ENCODE data around the gene UTRN. TPM values are rescaled to one million over a fixed set of nuclear protein-coding genes. Genes with fewer than 3 reads are reported as not detected.
A peak's percentile ranks its signal among the peaks of the same experiment; 100 is the strongest.

UTRN gene
- total RNA-seq, 2 donors from 2014 or later: 174 to 219 TPM

- peaks cover 16% of the 10 kb centered on the region for H3K36me3 Mint-ChIP-seq
Measured at GRCh38 chr6:144310765-144311164, 25.6 kb downstream of the UTRN start.

GRCh38 chr6:144311361-144311760 lies 26.2 kb downstream of the UTRN start:
- Mint-ChIP-seq H3K36me3 (peaks cover 16% of the 10 kb centered on the region), H3K4me1 (ENCODE audit: low read depth in 2 of 2) (peaks cover 43 to 50% of the 10 kb centered on the region in 2 donors), H3K9me3 (peaks cover 3% of the 10 kb centered on the region), H3K4me3 (peak overlapping the region; percentile 68), H3K27ac (peak overlapping the region in 1 of 2 donors; percentile 56), H3K27me3 (no peaks in the 10 kb centered on the region)
- ATAC-seq: no peak
- no peak for DNase-seq (ENCODE audit: low spot score)

More at GRCh38 chr6:144310765-144311164, 25.6 kb downstream of the UTRN start:
- peak; percentile 75 to 76 for ATAC-seq
- Mint-ChIP-seq H3K9me3 (peaks cover 3% of the 10 kb centered on the region), H3K4me3 (peak overlapping the region; percentile 68), H3K27ac (peak overlapping the region in 1 of 2 donors; percentile 56), H3K4me1 (ENCODE audit: low read depth in 2 of 2) (peaks cover 43 to 52% of the 10 kb centered on the region in 2 donors), H3K27me3 (no peaks in the 10 kb centered on the region)
- DNase-seq (ENCODE audit: low spot score): no peak

GRCh38 chr6:144314003-144314485 lies 28.9 kb downstream of the UTRN start:
- H3K27me3 Mint-ChIP-seq: no peaks in the 10 kb centered on the region
- H3K4me1 Mint-ChIP-seq (ENCODE audit: low read depth in 2 of 2): peaks cover 40 to 47% of the 10 kb centered on the region in 2 donors
- H3K36me3 Mint-ChIP-seq: peaks cover 10% of the 10 kb centered on the region
- DNase-seq (ENCODE audit: low spot score) (no peak), ATAC-seq (no peak)
- H3K27ac Mint-ChIP-seq: no peak overlapping the region
- H3K4me3 Mint-ChIP-seq: no peak overlapping the region
- H3K9me3 Mint-ChIP-seq: peaks cover 2% of the 10 kb centered on the region

GRCh38 chr6:144314562-144314961 lies 29.4 kb downstream of the UTRN start:
- peaks cover 5% of the 10 kb centered on the region for H3K36me3 Mint-ChIP-seq
- H3K9me3 Mint-ChIP-seq: no peaks in the 10 kb centered on the region
- no peak for DNase-seq (ENCODE audit: low spot score)
- H3K4me1 Mint-ChIP-seq (ENCODE audit: low read depth in 2 of 2): peaks cover 35 to 44% of the 10 kb centered on the region in 2 donors
- no peaks in the 10 kb centered on the region for H3K27me3 Mint-ChIP-seq
- no peak overlapping the region for H3K4me3 Mint-ChIP-seq
- no peak for ATAC-seq
- no peak overlapping the region for H3K27ac Mint-ChIP-seq

GRCh38 chr6:144315226-144315980 lies 30.3 kb downstream of the UTRN start:
- peaks cover 30 to 41% of the 10 kb centered on the region in 2 donors for H3K4me1 Mint-ChIP-seq (ENCODE audit: low read depth in 2 of 2)
- H3K27ac Mint-ChIP-seq: peak overlapping the region; percentile 53 to 77

GRCh38 chr6:144315981-144316861 lies 31.1 kb downstream of the UTRN start:
- Mint-ChIP-seq H3K27me3 (no peaks in the 10 kb centered on the region), H3K9me3 (no peaks in the 10 kb centered on the region), H3K4me1 (ENCODE audit: low read depth in 2 of 2) (peaks cover 28 to 43% of the 10 kb centered on the region in 2 donors), H3K4me3 (no peak overlapping the region), H3K27ac (peak overlapping the region in 1 of 2 donors; percentile 77), H3K36me3 (no peaks in the 10 kb centered on the region)
- ATAC-seq (no peak), DNase-seq (ENCODE audit: low spot score) (no peak)

More at GRCh38 chr6:144315226-144315980, 30.3 kb downstream of the UTRN start:
- ATAC-seq: no peak
- H3K9me3 Mint-ChIP-seq: no peaks in the 10 kb centered on the region
- H3K36me3 Mint-ChIP-seq: no peaks in the 10 kb centered on the region
- no peaks in the 10 kb centered on the region for H3K27me3 Mint-ChIP-seq
- H3K4me3 Mint-ChIP-seq: no peak overlapping the region
- no peak for DNase-seq (ENCODE audit: low spot score)

GRCh38 chr6:144316862-144317195 lies 31.7 kb downstream of the UTRN start:
- no peak for ATAC-seq
- no peak overlapping the region for H3K4me3 Mint-ChIP-seq
- H3K27ac Mint-ChIP-seq: peak overlapping the region in 1 of 2 donors; percentile 77
- no peak for DNase-seq (ENCODE audit: low spot score)
- no peaks in the 10 kb centered on the region for H3K27me3 Mint-ChIP-seq
- no peaks in the 10 kb centered on the region for H3K9me3 Mint-ChIP-seq
- peaks cover 26 to 43% of the 10 kb centered on the region in 2 donors for H3K4me1 Mint-ChIP-seq (ENCODE audit: low read depth in 2 of 2)
- no peaks in the 10 kb centered on the region for H3K36me3 Mint-ChIP-seq

GRCh38 chr6:144317736-144318135 lies 32.6 kb downstream of the UTRN start:
- Mint-ChIP-seq H3K27ac (peak overlapping the region in 1 of 2 donors; percentile 4), H3K4me1 (ENCODE audit: low read depth in 2 of 2) (peaks cover 26 to 44% of the 10 kb centered on the region in 2 donors), H3K36me3 (no peaks in the 10 kb centered on the region), H3K27me3 (no peaks in the 10 kb centered on the region), H3K9me3 (no peaks in the 10 kb centered on the region), H3K4me3 (peak overlapping the region; percentile 20)
- ATAC-seq (no peak), DNase-seq (ENCODE audit: low spot score) (no peak)

GRCh38 chr6:144319211-144319610 lies 34.1 kb downstream of the UTRN start:
- Mint-ChIP-seq H3K27ac (peak overlapping the region in 1 of 2 donors; percentile 35), H3K27me3 (no peaks in the 10 kb centered on the region), H3K9me3 (no peaks in the 10 kb centered on the region), H3K36me3 (no peaks in the 10 kb centered on the region), H3K4me3 (no peak overlapping the region), H3K4me1 (ENCODE audit: low read depth in 2 of 2) (peaks cover 26 to 37% of the 10 kb centered on the region in 2 donors)
- DNase-seq (ENCODE audit: low spot score) (no peak), ATAC-seq (no peak)

GRCh38 chr6:144320741-144321140 lies 35.6 kb downstream of the UTRN start:
- Mint-ChIP-seq H3K9me3 (no peaks in the 10 kb centered on the region), H3K27ac (peak overlapping the region in 1 of 2 donors; percentile 57)

GRCh38 chr6:144321839-144322591 lies 36.9 kb downstream of the UTRN start:
- Mint-ChIP-seq H3K4me3 (no peak overlapping the region), H3K27me3 (no peaks in the 10 kb centered on the region), H3K9me3 (no peaks in the 10 kb centered on the region), H3K27ac (no peak overlapping the region), H3K36me3 (no peaks in the 10 kb centered on the region), H3K4me1 (ENCODE audit: low read depth in 2 of 2) (peaks cover 13 to 34% of the 10 kb centered on the region in 2 donors)
- ATAC-seq (no peak), DNase-seq (ENCODE audit: low spot score) (no peak)

More at GRCh38 chr6:144320741-144321140, 35.6 kb downstream of the UTRN start:
- no peak overlapping the region for H3K4me3 Mint-ChIP-seq
- H3K27me3 Mint-ChIP-seq: no peaks in the 10 kb centered on the region
- no peak for DNase-seq (ENCODE audit: low spot score)
- peaks cover 26 to 39% of the 10 kb centered on the region in 2 donors for H3K4me1 Mint-ChIP-seq (ENCODE audit: low read depth in 2 of 2)
- no peak for ATAC-seq
- H3K36me3 Mint-ChIP-seq: no peaks in the 10 kb centered on the region

- Mint-ChIP-seq H3K4me3 (no peak overlapping the region), H3K36me3 (no peaks in the 10 kb centered on the region), H3K9me3 (no peaks in the 10 kb centered on the region), H3K27me3 (no peaks in the 10 kb centered on the region), H3K27ac (no peak overlapping the region), H3K4me1 (ENCODE audit: low read depth in 2 of 2) (peaks cover 13 to 43% of the 10 kb centered on the region in 2 donors)
- ATAC-seq (no peak), DNase-seq (ENCODE audit: low spot score) (no peak)
Measured at GRCh38 chr6:144325232-144325631, 40.1 kb downstream of the UTRN start.

GRCh38 chr6:144326393-144326792 lies 41.3 kb downstream of the UTRN start:
- DNase-seq (ENCODE audit: low spot score): no peak
- peak overlapping the region in 1 of 2 donors; percentile 77 for H3K27ac Mint-ChIP-seq
- ATAC-seq: no peak
- no peaks in the 10 kb centered on the region for H3K9me3 Mint-ChIP-seq
- no peaks in the 10 kb centered on the region for H3K27me3 Mint-ChIP-seq
- no peak overlapping the region for H3K4me3 Mint-ChIP-seq
- no peaks in the 10 kb centered on the region for H3K36me3 Mint-ChIP-seq
- H3K4me1 Mint-ChIP-seq (ENCODE audit: low read depth in 2 of 2): peaks cover 12 to 39% of the 10 kb centered on the region in 2 donors

Measured in natural killer cell treated with Interleukin-12 subunit alpha and Interleukin-12 subunit beta and Interleukin-15 and Interleukin-18, amount 100 ng/mL, for 72 hours (primary cell).